PC-9 (cell line): Measurements from ENCODE around the gene SULT2A1. TPM values are rescaled to one million over a fixed set of nuclear protein-coding genes. Genes with fewer than 3 reads are reported as not detected.

Source experiments
- BruUV-seq: library from RNA; stranded (reverse); fragments of 400-500 nt; replicated peaks from 2 replicates; lab custom pipeline; 2021; lab: Mats Ljungman, UMichigan
- CTCF ChIA-PET: fragments of 300-600 bp; sonication (Branson Sonifier 250); formaldehyde crosslinking; loops from one replicate; lab custom pipeline; 2022; ENCODE audit warnings: antibody characterized with exemption; lab: Charles Lee
- POLR2A ChIA-PET: fragments of 300-600 bp; sonication (Branson Sonifier 250); formaldehyde crosslinking; loops from one replicate; lab custom pipeline; 2022; ENCODE audit warnings: antibody characterized with exemption; ENCODE audit not compliant: unreplicated experiment; lab: Charles Lee
- DNase-seq, 2 experiments: peaks; one replicate each; pipeline versions ENCODE4 v3.0.0 to v3.0.0-alpha.2; 2015 to 2022; ENCODE audit warnings: mixed read lengths in 1 of 2
- H2AFZ ChIP-seq: fragments of 200-600 bp; sonication (generic); 2 replicates; pipeline ENCODE4 v1.8.1; 2017; ENCODE audit warnings: antibody characterized with exemption
- H3F3A ChIP-seq: fragments of 200-600 bp; sonication (generic); 2 replicates; pipeline ENCODE4 v1.8.1; 2017; ENCODE audit warnings: antibody characterized with exemption, mild to moderate bottlenecking, low read depth; ENCODE audit not compliant: insufficient read depth
- H3K27ac ChIP-seq: fragments of 200-600 bp; sonication (generic); 2 replicates; pipeline ENCODE4 v1.6.1; 2016; ENCODE audit warnings: mixed run types
- H3K27me3 ChIP-seq: fragments of 200-600 bp; sonication (generic); 2 replicates; pipeline ENCODE4 v1.6.1; 2016; ENCODE audit warnings: low read depth, mixed run types; ENCODE audit not compliant: insufficient read depth
- H3K36me3 ChIP-seq: fragments of 200-600 bp; sonication (generic); 2 replicates; pipeline ENCODE4 v1.6.1; 2016; ENCODE audit warnings: low read depth, mixed run types
- H3K4me1 ChIP-seq: fragments of 200-600 bp; sonication (generic); replicated peaks from 2 replicates; pipeline ENCODE4 v1.6.1; 2016; ENCODE audit warnings: mixed run types; ENCODE audit not compliant: insufficient read depth
- H3K4me2 ChIP-seq: fragments of 200-600 bp; sonication (generic); 2 replicates; pipeline ENCODE4 v1.6.1; 2017; ENCODE audit warnings: mixed run types
- H3K4me3 ChIP-seq: fragments of 200-600 bp; sonication (generic); 2 replicates; pipeline ENCODE4 v1.6.1; 2016; ENCODE audit warnings: mixed run types
- H3K79me2 ChIP-seq: fragments of 200-600 bp; sonication (generic); 2 replicates; pipeline ENCODE4 v1.6.1; 2017; ENCODE audit warnings: low read depth, mixed run types
- H3K9me2 ChIP-seq: fragments of 200-600 bp; sonication (generic); 2 replicates; pipeline ENCODE4 v1.8.1; 2017; ENCODE audit warnings: mild to moderate bottlenecking; ENCODE audit not compliant: insufficient read depth
- H3K9me3 ChIP-seq: fragments of 200-600 bp; sonication (generic); 2 replicates; pipeline ENCODE4 v1.8.1; 2016; ENCODE audit warnings: low read depth; ENCODE audit not compliant: insufficient read depth
- H4K20me1 ChIP-seq: fragments of 200-600 bp; sonication (generic); 2 replicates; pipeline ENCODE4 v1.8.1; 2017; ENCODE audit not compliant: insufficient read depth
- EZH2 ChIP-seq: fragments of 200-600 bp; sonication (generic); IDR thresholded peaks from 2 replicates; pipeline ENCODE4 v1.8.0; 2017; ENCODE audit warnings: antibody characterized with exemption, low read depth
- intact Hi-C: fragments of 100-400 bp; cut with micrococcal nuclease; formaldehyde crosslinking; loops from one replicate; pipeline ENCODE4 v1.10.0; 2022; ENCODE audit not compliant: unreplicated experiment
- total RNA-seq: library from RNA; stranded (reverse); gene quantifications from 2 replicates; pipeline ENCODE4 v1.2.3, GENCODE V29; 2021
- TF ChIP-seq, protein P1 (sequence below): fragments of 200-600 bp; sonication (generic); conservative IDR thresholded peaks from 2 replicates; pipeline ENCODE4 v1.6.1; 2017; ENCODE audit warnings: mixed run types, antibody characterized with exemption, mild to moderate bottlenecking, moderate library complexity

SULT2A1 gene
- total RNA-seq, 1 experiment from 2014 or later = not detected

DNA sequence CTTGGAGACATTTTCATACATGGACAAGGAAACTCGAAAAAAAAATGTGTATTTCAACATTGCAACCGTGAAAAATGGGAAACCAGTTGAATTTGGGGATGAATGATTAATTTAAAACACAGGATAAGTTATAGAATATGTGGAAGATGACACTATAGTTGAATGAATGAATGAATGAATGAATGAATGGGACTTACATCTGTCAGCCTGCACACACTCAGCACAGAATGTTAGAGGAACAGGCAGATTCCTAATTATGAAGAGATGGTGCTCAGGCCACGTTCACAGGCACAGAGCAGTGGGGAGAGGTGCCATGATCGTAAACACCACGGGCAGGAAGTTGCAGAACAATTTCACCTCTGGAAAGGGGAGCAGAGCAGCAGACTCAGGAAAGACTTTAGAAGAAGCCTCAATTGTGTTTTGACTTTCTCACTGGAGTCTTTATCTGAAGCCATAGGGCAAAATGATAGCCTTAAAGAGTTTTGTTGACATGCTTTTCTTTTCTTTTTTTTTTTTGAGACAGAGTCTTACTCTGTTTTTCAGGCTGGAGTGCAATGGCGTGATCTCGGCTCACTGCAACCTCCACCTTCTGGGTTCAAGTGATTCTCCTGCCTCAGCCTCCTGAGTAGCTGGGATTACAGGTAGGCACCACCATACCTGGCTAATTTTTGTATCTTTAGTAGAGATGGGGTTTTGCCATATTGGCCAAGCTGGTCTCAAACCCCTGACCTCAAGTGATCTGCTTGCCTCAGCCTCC, 4.9 kb upstream of the SULT2A1 start:
- Histone ChIP-seq H3K4me2 (no peak overlapping the region), H3K27me3 (peaks cover 62% of the 10 kb centered on the region), H3K4me1 (no peaks in the 10 kb centered on the region), H3K36me3 (no peaks in the 10 kb centered on the region), H3F3A (no peaks in the 10 kb centered on the region; the same call in 1 of the 2 replicates), H3K79me2 (no peaks in the 10 kb centered on the region), H3K9me3 (peaks cover 5% of the 10 kb centered on the region; the same call in 1 of the 2 replicates), H2AFZ (no peak overlapping the region), H3K4me3 (no peak overlapping the region), H3K27ac (no peak overlapping the region), H3K9me2 (no peaks in the 10 kb centered on the region), H4K20me1 (no peaks in the 10 kb centered on the region)
- DNase-seq = no peak
- intact Hi-C loops = no loop called here
- BruUV-seq = no TSS peak
- ChIA-PET CTCF (no interaction called here), POLR2A (no interaction called here)
- TF ChIP-seq, protein P1, sequence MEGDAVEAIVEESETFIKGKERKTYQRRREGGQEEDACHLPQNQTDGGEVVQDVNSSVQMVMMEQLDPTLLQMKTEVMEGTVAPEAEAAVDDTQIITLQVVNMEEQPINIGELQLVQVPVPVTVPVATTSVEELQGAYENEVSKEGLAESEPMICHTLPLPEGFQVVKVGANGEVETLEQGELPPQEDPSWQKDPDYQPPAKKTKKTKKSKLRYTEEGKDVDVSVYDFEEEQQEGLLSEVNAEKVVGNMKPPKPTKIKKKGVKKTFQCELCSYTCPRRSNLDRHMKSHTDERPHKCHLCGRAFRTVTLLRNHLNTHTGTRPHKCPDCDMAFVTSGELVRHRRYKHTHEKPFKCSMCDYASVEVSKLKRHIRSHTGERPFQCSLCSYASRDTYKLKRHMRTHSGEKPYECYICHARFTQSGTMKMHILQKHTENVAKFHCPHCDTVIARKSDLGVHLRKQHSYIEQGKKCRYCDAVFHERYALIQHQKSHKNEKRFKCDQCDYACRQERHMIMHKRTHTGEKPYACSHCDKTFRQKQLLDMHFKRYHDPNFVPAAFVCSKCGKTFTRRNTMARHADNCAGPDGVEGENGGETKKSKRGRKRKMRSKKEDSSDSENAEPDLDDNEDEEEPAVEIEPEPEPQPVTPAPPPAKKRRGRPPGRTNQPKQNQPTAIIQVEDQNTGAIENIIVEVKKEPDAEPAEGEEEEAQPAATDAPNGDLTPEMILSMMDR = no peak
- no peak for TF ChIP-seq EZH2

DNA sequence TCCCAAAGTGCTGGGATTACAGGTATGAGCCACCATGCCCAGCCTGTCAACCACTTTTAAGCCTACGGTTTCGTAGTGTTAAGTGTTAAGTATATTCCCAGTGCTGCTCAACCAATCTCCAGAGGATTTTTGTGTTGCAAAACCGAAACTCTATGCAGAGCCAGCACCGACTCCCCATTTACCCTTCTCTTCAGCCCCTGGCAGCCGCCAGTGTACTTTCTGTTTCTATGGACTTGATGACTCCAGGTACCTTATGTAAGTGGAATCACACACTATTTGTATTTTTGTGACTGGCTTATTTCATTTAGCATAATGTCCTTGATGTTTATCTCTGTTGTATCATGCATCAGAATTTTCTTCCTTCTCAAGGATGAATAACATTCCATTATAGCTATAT, 1.1 kb downstream of the SULT2A1 start:
- Histone ChIP-seq H4K20me1 (no peaks in the 10 kb centered on the region), H3K9me2 (no peaks in the 10 kb centered on the region), H3K9me3 (no peaks in the 10 kb centered on the region), H3F3A (0 out of 2 replicates have a peak, but pooled peaks cover 6% of the 10 kb centered on the region), H3K79me2 (no peaks in the 10 kb centered on the region), H3K27ac (no peak overlapping the region), H3K4me2 (no peak overlapping the region; the same call in 1 of the 2 replicates), H2AFZ (no peak overlapping the region), H3K36me3 (no peaks in the 10 kb centered on the region), H3K4me1 (no peaks in the 10 kb centered on the region), H3K27me3 (peaks cover 81% of the 10 kb centered on the region), H3K4me3 (no peak overlapping the region)
- no peak for DNase-seq
- CTCF ChIA-PET = no interaction called here
- intact Hi-C loops = no loop called here
- no TSS peak for BruUV-seq
- TF ChIP-seq, protein P1 = no peak
- no peak for TF ChIP-seq EZH2
- POLR2A ChIA-PET = no interaction called here

DNA sequence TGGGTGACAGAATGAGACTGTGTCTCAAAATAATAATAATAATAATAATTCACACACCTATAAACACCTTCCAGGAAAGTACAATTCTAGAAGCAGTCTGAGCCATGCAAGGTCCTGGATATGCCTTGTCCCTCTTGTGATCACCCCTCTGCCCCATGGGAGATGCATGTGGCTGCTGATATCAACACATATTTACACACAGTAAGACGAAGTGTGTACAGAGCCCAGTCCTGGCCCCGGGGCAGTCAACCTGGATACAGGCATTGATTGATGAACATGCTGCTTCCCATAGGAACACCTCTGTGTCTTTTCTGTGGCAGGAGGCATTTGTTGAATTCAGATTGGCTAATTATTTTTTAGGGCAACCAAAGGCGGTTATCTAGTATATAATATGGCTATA, 3.2 kb downstream of the SULT2A1 start:
- Histone ChIP-seq H3K27ac (no peak overlapping the region), H3K36me3 (no peaks in the 10 kb centered on the region), H3F3A (0 out of 2 replicates have a peak, but pooled peaks cover 6% of the 10 kb centered on the region), H3K79me2 (no peaks in the 10 kb centered on the region), H3K9me2 (no peaks in the 10 kb centered on the region), H4K20me1 (no peaks in the 10 kb centered on the region), H3K4me3 (no peak overlapping the region), H3K4me1 (no peaks in the 10 kb centered on the region), H3K27me3 (peaks cover 83% of the 10 kb centered on the region), H3K9me3 (no peaks in the 10 kb centered on the region), H3K4me2 (no peak overlapping the region), H2AFZ (no peak overlapping the region)
- TF ChIP-seq EZH2 = no peak
- DNase-seq = no peak
- POLR2A ChIA-PET = no interaction called here
- intact Hi-C loops = no loop called here
- CTCF ChIA-PET = no interaction called here
- no TSS peak for BruUV-seq
